Measurements from ENCODE around the gene ABCB10. TPM values are rescaled to one million over a fixed set of nuclear protein-coding genes. Genes with fewer than 3 reads are reported as not detected.

Gene ABCB10
- total RNA-seq, 1 experiment from 2014 or later, result 13.8 TPM

GRCh38 chr1:229563241-229563640, 4.7 kb upstream of the ABCB10 start:
- peaks cover 3% of the 10 kb centered on the region; the same call in 1 of the 2 replicates for H3K4me1 ChIP-seq (ENCODE audit: insufficient read depth, low read length)
- peak overlapping the region in 1 of 2 experiments; percentile 20; a peak in 2 of 5 replicates for H3K4me3 Mint-ChIP-seq

More at GRCh38 chr1:229563241-229563640, 4.7 kb upstream of the ABCB10 start:
- no peak overlapping the region for H3K4me2 ChIP-seq (ENCODE audit: insufficient read depth, insufficient read length, low read length)
- peaks cover 29 to 38% of the 10 kb centered on the region in 2 experiments for H3K4me1 Mint-ChIP-seq
- no peak overlapping the region for H2BK5ac ChIP-seq (ENCODE audit: insufficient read length, low read length)
- H3K56ac ChIP-seq (ENCODE audit: insufficient read length, low read depth, low read length), result no peak overlapping the region
- no peak overlapping the region for H4K5ac ChIP-seq (ENCODE audit: insufficient read length, low read depth, low read length)
- no peak overlapping the region for H3K4ac ChIP-seq (ENCODE audit: low read depth, low read length)
- no peaks in the 10 kb centered on the region for H3K79me1 ChIP-seq (ENCODE audit: insufficient read depth, low read depth, low read length, poor library complexity, severe bottlenecking)
- H3K23ac ChIP-seq (ENCODE audit: insufficient read length, low read depth, low read length), result no peak overlapping the region
- H3K9ac ChIP-seq (ENCODE audit: extremely low read depth, insufficient read length, low read length), result no peak overlapping the region
- no peaks in the 10 kb centered on the region for H4K20me1 ChIP-seq (ENCODE audit: control insufficient read depth, insufficient read depth, insufficient read length)
- H2BK15ac ChIP-seq (ENCODE audit: low read depth, low read length), result no peak overlapping the region
- H3K27ac Mint-ChIP-seq, result peak overlapping the region in 2 of 3 experiments; percentile 81 to 87; a peak in 4 of 7 replicates
- no peak overlapping the region for H2AK5ac ChIP-seq (ENCODE audit: insufficient read length, low read length)
- no peak for TF ChIP-seq CTCF (conservative IDR thresholded peaks at IDR 0.05)
- H2BK20ac ChIP-seq (ENCODE audit: low read depth, low read length, poor library complexity, severe bottlenecking), result no peak overlapping the region
- H3K14ac ChIP-seq (ENCODE audit: insufficient read depth, low read length), result no peak overlapping the region
- H3K18ac ChIP-seq (ENCODE audit: insufficient read length, low read depth, low read length), result peak overlapping the region; percentile 6
- no peak overlapping the region for H3K27ac ChIP-seq (ENCODE audit: insufficient read length, low read depth, low read length)
- no peak overlapping the region for H2BK120ac ChIP-seq (ENCODE audit: low read depth, low read length, poor library complexity, severe bottlenecking)
- no peak overlapping the region for H4K8ac ChIP-seq (replicated peaks; ENCODE audit: insufficient read length, low read depth, low read length)
- H2BK12ac ChIP-seq (ENCODE audit: insufficient read length, low read depth, low read length), result no peak overlapping the region
- no peaks in the 10 kb centered on the region for H3K9me3 ChIP-seq (ENCODE audit: control insufficient read depth, low read depth, low read length)
- H3K36me3 Mint-ChIP-seq (ENCODE audit: insufficient read depth in 1 of 3, low read depth in 3 of 3), result no peaks in the 10 kb centered on the region
- peaks cover 0 to 3% of the 10 kb centered on the region in 2 experiments; a peak in 1 of 5 replicates for H3K9me3 Mint-ChIP-seq
- H3K79me2 ChIP-seq (ENCODE audit: insufficient read depth, low read length), result no peaks in the 10 kb centered on the region
- peak; percentile 45 for DNase-seq
- peaks cover 3% of the 10 kb centered on the region for H3K23me2 ChIP-seq (ENCODE audit: insufficient read length, low read depth, low read length, poor library complexity, severe bottlenecking)
- H4K91ac ChIP-seq (ENCODE audit: insufficient read length, low read depth, low read length), result no peak overlapping the region
- WGBS (ENCODE audit: extremely low coverage, insufficient read length, low lambda C conversion rate), result no CpG with 5 or more reads among the region's 7 CpGs
- peaks cover 4% of the 10 kb centered on the region; the same call in 1 of the 2 replicates for H3K27me3 Mint-ChIP-seq (ENCODE audit: low read depth)
- no peaks in the 10 kb centered on the region for H3K27me3 ChIP-seq (ENCODE audit: insufficient read depth, low read length)
- no peak overlapping the region for H3T11ph ChIP-seq (ENCODE audit: low read length)
- H2AFZ ChIP-seq (ENCODE audit: low read length), result no peak overlapping the region

All from H9 (cell line).